HepG2 (cell line): Measurements from ENCODE around the gene CABLES2. TPM values are rescaled to one million over a fixed set of nuclear protein-coding genes. Genes with fewer than 3 reads are reported as not detected.

Experiments used
- ARNT ChIP-seq: fragments of 450-650 bp; IDR thresholded peaks from 2 replicates; pipeline ENCODE4 v1.6.1; 2017
- CREB1 ChIP-seq, 2 experiments: fragments of 450-650 bp in 1 of 2; IDR thresholded peaks; 2 replicates each; pipeline ENCODE4 v1.6.1; 2016 to 2017; ENCODE audit warnings: control low read depth in 1 of 2, mild to moderate bottlenecking in 1 of 2, missing compliant biosample characterization in 1 of 2, missing genetic modification characterization in 1 of 2
- EP300 ChIP-seq, 3 experiments: sonication (generic) in 1 of 3; formaldehyde crosslinking in 1 of 3; IDR thresholded peaks; 2 replicates each; pipeline versions ENCODE4 v1.5.1 to v1.6.1; 2011 to 2020; ENCODE audit warnings: low read depth in 2 of 3, low read length in 2 of 3, borderline replicate concordance in 1 of 3, improper control_type of control experiment in 1 of 3, mild to moderate bottlenecking in 1 of 3, missing genetic modification reagents in 1 of 3, moderate library complexity in 1 of 3
- FOXO1 ChIP-seq: sonication (generic); formaldehyde crosslinking; IDR thresholded peaks from 2 replicates; pipeline ENCODE4 v1.4.0; 2020; ENCODE audit warnings: missing genetic modification reagents
- HIC2 ChIP-seq: sonication (generic); formaldehyde crosslinking; IDR thresholded peaks from 2 replicates; pipeline ENCODE4 v1.9.0; 2022; ENCODE audit warnings: low read depth, missing genetic modification reagents
- IRF2 ChIP-seq: IDR thresholded peaks from 2 replicates; pipeline ENCODE4 v1.6.1; 2018; ENCODE audit warnings: missing genetic modification reagents, missing compliant biosample characterization
- IRX3 ChIP-seq: sonication (generic); formaldehyde crosslinking; IDR thresholded peaks from 2 replicates; pipeline ENCODE4 v1.8.1; 2023; ENCODE audit warnings: mild to moderate bottlenecking, low read depth, missing genetic modification reagents, borderline replicate concordance
- KDM1A ChIP-seq: IDR thresholded peaks from 2 replicates; pipeline ENCODE4 v1.6.1; 2016; ENCODE audit warnings: missing compliant biosample characterization
- NFYB ChIP-seq: sonication (generic); formaldehyde crosslinking; IDR thresholded peaks from 2 replicates; pipeline ENCODE4 v1.4.0; 2020; ENCODE audit warnings: missing genetic modification reagents
- NR2C2 ChIP-seq: sonication (generic); formaldehyde crosslinking; IDR thresholded peaks from 2 replicates; pipeline ENCODE4 v1.4.0; 2020; ENCODE audit warnings: missing genetic modification reagents, mild to moderate bottlenecking, moderate library complexity, borderline replicate concordance
- NR2F6 ChIP-seq, 2 experiments: IDR thresholded peaks; 2 replicates each; pipeline ENCODE4 v1.6.1; 2016; ENCODE audit warnings: antibody characterized with exemption in 1 of 2, mild to moderate bottlenecking in 1 of 2
- POLR2G ChIP-seq: fragments of 200-400 bp; formaldehyde crosslinking; IDR thresholded peaks from 2 replicates; pipeline ENCODE4 v1.6.1; 2018; ENCODE audit warnings: mild to moderate bottlenecking, low read depth, low read length, moderate library complexity
- REXO4 ChIP-seq: sonication (generic); formaldehyde crosslinking; IDR thresholded peaks from 2 replicates; pipeline ENCODE4 v1.8.0; 2022; ENCODE audit warnings: missing genetic modification reagents, mild to moderate bottlenecking, borderline replicate concordance
- TFDP1 ChIP-seq: IDR thresholded peaks from 2 replicates; pipeline ENCODE4 v1.6.1; 2016; ENCODE audit warnings: missing compliant biosample characterization, missing genetic modification reagents, borderline replicate concordance
- ZBTB3 ChIP-seq: sonication (generic); formaldehyde crosslinking; IDR thresholded peaks from 2 replicates; pipeline ENCODE4 v1.4.0; 2020; ENCODE audit warnings: low read depth, mild to moderate bottlenecking, moderate library complexity, missing genetic modification reagents, borderline replicate concordance
- ZNF160 ChIP-seq: sonication (generic); formaldehyde crosslinking; IDR thresholded peaks from 2 replicates; pipeline ENCODE4 v1.8.0; 2022; ENCODE audit warnings: mild to moderate bottlenecking, inconsistent platforms, missing genetic modification reagents
- ZNF547 ChIP-seq: sonication (generic); formaldehyde crosslinking; IDR thresholded peaks from 2 replicates; pipeline ENCODE4 v1.5.1; 2020; ENCODE audit warnings: mild to moderate bottlenecking, missing genetic modification reagents
- ZNF792 ChIP-seq: IDR thresholded peaks from 2 replicates; pipeline ENCODE4 v1.6.1; 2016
- polyA plus RNA-seq, 8 experiments: library from polyadenylated mRNA; depleted of rRNA in 3 of 8; stranded (reverse) in 7 of 8; unstranded in 1 of 8; fragments of >200 nt; fragmentation: Illumina TruSeq in 4 of 8; extraction: Trizol in 4 of 8; gene quantifications; 2 replicates each; pipeline versions ENCODE4 v1.2.1 to v1.2.3, GENCODE V29; 2011 to 2016; ENCODE audit warnings: low read depth in 4 of 8, missing spikeins in 1 of 8, mixed read lengths in 1 of 8; ENCODE audit not compliant: insufficient read depth in 1 of 8
- total RNA-seq, 5 experiments: library from RNA; depleted of rRNA; stranded (reverse); fragments of >200 nt; fragmentation: Illumina TruSeq; extraction: Trizol; gene quantifications; 2 replicates each; pipeline ENCODE4 v1.2.3, GENCODE V29; 2016; ENCODE audit warnings: low read depth in 1 of 5
- TF ChIP-seq, protein P1 (sequence below): sonication (generic); formaldehyde crosslinking; IDR thresholded peaks from 2 replicates; pipeline ENCODE4 v1.4.0; 2020; ENCODE audit warnings: missing genetic modification reagents

The CABLES2 gene
- total and polyA plus RNA-seq, 2 of the 13 experiments (the other 11 are each of a cell fraction or from before 2014, with no cell fraction given), result 5.2 to 9.7 TPM

DNA sequence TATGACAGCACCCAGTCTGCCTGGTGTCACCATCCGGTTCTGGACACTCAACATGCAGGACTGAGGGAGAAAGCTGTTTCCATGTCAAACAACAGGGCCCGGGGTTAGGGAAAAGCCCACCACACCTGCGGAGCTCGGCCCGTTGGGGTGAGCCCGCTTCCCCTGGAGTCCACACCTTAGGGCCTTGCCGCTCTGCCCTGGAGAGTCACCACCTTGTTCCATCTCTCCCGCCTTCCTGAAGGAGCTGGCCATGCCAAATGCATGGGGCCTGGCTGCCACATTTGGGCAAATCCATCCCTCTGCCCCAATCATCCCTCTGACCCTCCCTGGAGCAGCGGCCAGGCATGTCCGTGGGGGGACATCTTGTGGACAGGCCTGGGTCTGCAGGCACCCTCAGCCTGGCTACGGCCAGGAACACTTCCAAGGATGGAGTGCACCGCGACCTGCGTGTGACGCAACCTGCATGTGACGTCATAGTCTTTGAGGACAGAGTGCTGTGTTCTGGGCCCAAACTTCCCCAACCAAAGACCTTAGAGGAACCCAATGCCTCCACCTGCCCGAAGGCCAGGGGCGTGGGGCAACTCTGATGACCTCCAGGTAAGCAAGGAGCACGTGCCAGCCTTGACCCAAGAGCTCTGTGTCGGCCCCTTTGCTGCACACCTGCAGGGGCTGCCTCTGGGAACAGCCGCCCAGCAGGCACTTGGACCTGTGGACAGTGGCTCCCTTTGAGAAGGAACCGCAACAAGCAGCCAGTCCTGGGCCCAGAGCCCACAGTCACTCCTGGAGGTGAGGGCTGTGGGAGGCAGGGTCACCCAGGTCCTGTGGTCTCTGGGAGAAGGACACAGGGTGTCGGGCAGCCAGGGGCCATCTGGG lies 1.7 kb downstream of the CABLES2 start (continued):
- TF ChIP-seq IRF2 (CRISPR knock-in tag) (0 out of 2 replicates have a peak, but pooled peaks have one; percentile 12), ARNT (no peak), HIC2 (CRISPR knock-in tag) (no peak), ZBTB3 (no peak), KDM1A (CRISPR knock-in tag) (peak; percentile 77), FOXO1 (CRISPR knock-in tag) (peak; percentile 61), ZNF792 (CRISPR knock-in tag) (no peak), NR2F6 (IDR thresholded peaks at IDR 0.05) (no peak; the same call in 1 of the 2 replicates), NR2F6 (CRISPR knock-in tag; IDR thresholded peaks at IDR 0.05) (peak; percentile 55; the same call in 1 of the 2 replicates), TFDP1 (CRISPR knock-in tag) (0 out of 2 replicates have a peak, but pooled peaks have one; percentile 23), CREB1 (IDR thresholded peaks at IDR 0.05) (peak; percentile 99), CREB1 (CRISPR knock-in tag; IDR thresholded peaks at IDR 0.05) (no peak), POLR2G (no peak), EP300 (IDR thresholded peaks at IDR 0.05; ENCODE audit: low read depth in 2 of 2, low read length in 2 of 2) (0 out of 4 replicates have a peak, but pooled peaks of 1 of the 2 experiments have one; percentile 57), EP300 (CRISPR knock-in tag; IDR thresholded peaks at IDR 0.05; ENCODE audit: borderline replicate concordance) (peak; percentile 60; the same call in 1 of the 2 replicates), ZNF547 (CRISPR knock-in tag) (peak; percentile 75; the same call in 1 of the 2 replicates), REXO4 (CRISPR knock-in tag) (0 out of 2 replicates have a peak, but pooled peaks have one; percentile 30), ZNF160 (CRISPR knock-in tag) (0 out of 2 replicates have a peak, but pooled peaks have one; percentile 71), IRX3 (CRISPR knock-in tag) (peak; percentile 65; the same call in 1 of the 2 replicates), NFYB (CRISPR knock-in tag) (no peak), NR2C2 (CRISPR knock-in tag) (peak; percentile 74; the same call in 1 of the 2 replicates)
- TF ChIP-seq, protein P1, sequence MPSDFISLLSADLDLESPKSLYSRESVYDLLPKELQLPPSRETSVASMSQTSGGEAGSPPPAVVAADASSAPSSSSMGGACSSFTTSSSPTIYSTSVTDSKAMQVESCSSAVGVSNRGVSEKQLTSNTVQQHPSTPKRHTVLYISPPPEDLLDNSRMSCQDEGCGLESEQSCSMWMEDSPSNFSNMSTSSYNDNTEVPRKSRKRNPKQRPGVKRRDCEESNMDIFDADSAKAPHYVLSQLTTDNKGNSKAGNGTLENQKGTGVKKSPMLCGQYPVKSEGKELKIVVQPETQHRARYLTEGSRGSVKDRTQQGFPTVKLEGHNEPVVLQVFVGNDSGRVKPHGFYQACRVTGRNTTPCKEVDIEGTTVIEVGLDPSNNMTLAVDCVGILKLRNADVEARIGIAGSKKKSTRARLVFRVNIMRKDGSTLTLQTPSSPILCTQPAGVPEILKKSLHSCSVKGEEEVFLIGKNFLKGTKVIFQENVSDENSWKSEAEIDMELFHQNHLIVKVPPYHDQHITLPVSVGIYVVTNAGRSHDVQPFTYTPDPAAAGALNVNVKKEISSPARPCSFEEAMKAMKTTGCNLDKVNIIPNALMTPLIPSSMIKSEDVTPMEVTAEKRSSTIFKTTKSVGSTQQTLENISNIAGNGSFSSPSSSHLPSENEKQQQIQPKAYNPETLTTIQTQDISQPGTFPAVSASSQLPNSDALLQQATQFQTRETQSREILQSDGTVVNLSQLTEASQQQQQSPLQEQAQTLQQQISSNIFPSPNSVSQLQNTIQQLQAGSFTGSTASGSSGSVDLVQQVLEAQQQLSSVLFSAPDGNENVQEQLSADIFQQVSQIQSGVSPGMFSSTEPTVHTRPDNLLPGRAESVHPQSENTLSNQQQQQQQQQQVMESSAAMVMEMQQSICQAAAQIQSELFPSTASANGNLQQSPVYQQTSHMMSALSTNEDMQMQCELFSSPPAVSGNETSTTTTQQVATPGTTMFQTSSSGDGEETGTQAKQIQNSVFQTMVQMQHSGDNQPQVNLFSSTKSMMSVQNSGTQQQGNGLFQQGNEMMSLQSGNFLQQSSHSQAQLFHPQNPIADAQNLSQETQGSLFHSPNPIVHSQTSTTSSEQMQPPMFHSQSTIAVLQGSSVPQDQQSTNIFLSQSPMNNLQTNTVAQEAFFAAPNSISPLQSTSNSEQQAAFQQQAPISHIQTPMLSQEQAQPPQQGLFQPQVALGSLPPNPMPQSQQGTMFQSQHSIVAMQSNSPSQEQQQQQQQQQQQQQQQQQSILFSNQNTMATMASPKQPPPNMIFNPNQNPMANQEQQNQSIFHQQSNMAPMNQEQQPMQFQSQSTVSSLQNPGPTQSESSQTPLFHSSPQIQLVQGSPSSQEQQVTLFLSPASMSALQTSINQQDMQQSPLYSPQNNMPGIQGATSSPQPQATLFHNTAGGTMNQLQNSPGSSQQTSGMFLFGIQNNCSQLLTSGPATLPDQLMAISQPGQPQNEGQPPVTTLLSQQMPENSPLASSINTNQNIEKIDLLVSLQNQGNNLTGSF, result peak; percentile 23; the same call in 1 of the 2 replicates
